Measurements from ENCODE around the gene EPB42.

EPB42 gene

GRCh38 chr15:43220991-43221403 is at the start of gene EPB42:
Gene EPB42, minus strand, starts transcription at chr15:43221018. Its CDS starts 193 bp downstream, at chr15:43220825.
- no peak for DNase-seq

GRCh38 chr15:43270113-43270665 is 49.4 kb upstream of the EPB42 start:
- DNase-seq, result no peak

- no peak for DNase-seq
These were observed 47.6 kb upstream of the EPB42 start for GRCh38 chr15:43268111-43269105.

GRCh38 chr15:43267439-43267838 is 46.6 kb upstream of the EPB42 start:
- no peak for DNase-seq

GRCh38 chr15:43266834-43267233 is 46.0 kb upstream of the EPB42 start, which contains the start of gene TGM5:
Gene TGM5, minus strand, starts transcription at chr15:43266928. Its CDS starts 79 bp downstream, at chr15:43266849.
- no peak for DNase-seq

GRCh38 chr15:43266386-43266785 is 45.6 kb upstream of the EPB42 start:
- DNase-seq, result no peak

GRCh38 chr15:43260011-43260615 is 39.3 kb upstream of the EPB42 start:
- DNase-seq, result no peak

GRCh38 chr15:43258781-43259180 is 38.0 kb upstream of the EPB42 start:
- no peak for DNase-seq

GRCh38 chr15:43256341-43256740 is 35.5 kb upstream of the EPB42 start:
- no peak for DNase-seq

GRCh38 chr15:43255376-43255775 is 34.6 kb upstream of the EPB42 start:
- no peak for DNase-seq

GRCh38 chr15:43253431-43254403 is 32.9 kb upstream of the EPB42 start:
- no peak for DNase-seq

- DNase-seq, result no peak
These were observed 31.0 kb upstream of the EPB42 start for GRCh38 chr15:43251871-43252250.

GRCh38 chr15:43251185-43251870 is 30.5 kb upstream of the EPB42 start:
- DNase-seq, result no peak

- no peak for DNase-seq
These were observed 30.0 kb upstream of the EPB42 start for GRCh38 chr15:43250785-43251184.

- DNase-seq, result peak; percentile 8
These were observed 28.9 kb upstream of the EPB42 start for GRCh38 chr15:43249699-43250203.

GRCh38 chr15:43249236-43249635 is 28.4 kb upstream of the EPB42 start:
- no peak for DNase-seq

GRCh38 chr15:43246261-43246774 is 25.5 kb upstream of the EPB42 start:
- no peak for DNase-seq

GRCh38 chr15:43244092-43244491 is 23.3 kb upstream of the EPB42 start:
- no peak for DNase-seq

GRCh38 chr15:43243020-43243645 is 22.3 kb upstream of the EPB42 start:
- DNase-seq, result no peak

- DNase-seq, result no peak
These were observed 21.8 kb upstream of the EPB42 start for GRCh38 chr15:43242616-43243015.

- DNase-seq, result peak; percentile 11
These were observed 20.3 kb upstream of the EPB42 start for GRCh38 chr15:43241100-43241499.

Data from eye (tissue), 1 donor.